Peyer's patch (tissue), 4 donors: ENCODE measurements around the gene TRIP6. TPM values are rescaled to one million over a fixed set of nuclear protein-coding genes. Genes with fewer than 3 reads are reported as not detected.

ENCODE experiments used
- DNase-seq, 3 donors: peaks; one replicate each; pipeline ENCODE4 v3.0.0-alpha.2; 2017 to 2019
- H3K27ac ChIP-seq, 4 donors: fragments of 200-600 bp; sonication (generic); one replicate each; pipeline ENCODE4 v1.5.1; 2016 to 2019
- H3K27me3 ChIP-seq, 2 donors: fragments of 200-600 bp; sonication (generic); one replicate each; pipeline ENCODE4 v1.5.1; 2019
- H3K36me3 ChIP-seq, 3 donors: fragments of 200-600 bp; sonication (generic); one replicate each; pipeline ENCODE4 v1.5.1; 2016 to 2019
- H3K4me1 ChIP-seq, 4 donors: fragments of 200-600 bp; sonication (generic); one replicate each; pipeline ENCODE4 v1.5.1; 2016 to 2019
- H3K4me3 ChIP-seq, 4 donors: fragments of 200-600 bp; sonication (generic); 1 replicate in 3 of 4; 2 replicates in 1 of 4; pipeline ENCODE4 v1.5.1; 2016 to 2019; ENCODE audit warnings: mild to moderate bottlenecking in 1 of 4
- H3K9me3 ChIP-seq, 4 donors: fragments of 200-600 bp; sonication (generic); one replicate each; pipeline ENCODE4 v1.5.1; 2016 to 2019; ENCODE audit warnings: mild to moderate bottlenecking in 1 of 4
- CTCF ChIP-seq, 6 experiments: fragments of 450-650 bp in 4 of 6; fragments of 200-600 bp in 2 of 6; sonication (generic) in 1 of 6; IDR thresholded peaks; one replicate each; pipeline ENCODE4 v1.5.1; 2017 to 2019; ENCODE audit warnings: antibody characterized with exemption in 6 of 6, mild to moderate bottlenecking in 3 of 6, moderate library complexity in 1 of 6
- POLR2A ChIP-seq, 2 donors: fragments of 450-650 bp; IDR thresholded peaks; one replicate each; pipeline ENCODE4 v1.5.1; 2017; ENCODE audit warnings: antibody characterized with exemption in 2 of 2, mild to moderate bottlenecking in 2 of 2, moderate library complexity in 2 of 2
- small RNA-seq, 2 donors: library from RNA; depleted of rRNA; stranded (forward); fragments of <200 nt; gene quantifications; one replicate each; pipeline ENCODE3, GENCODE V24; 2016
- total RNA-seq, 4 donors: library from RNA; depleted of rRNA; stranded (reverse); fragments of >200 nt; gene quantifications; one replicate each; pipeline ENCODE4 v1.1.0, GENCODE V29; 2016

The TRIP6 gene
- total RNA-seq, 4 donors from 2014 or later = 8.8 to 22.3 (median 15.4) TPM

DNA sequence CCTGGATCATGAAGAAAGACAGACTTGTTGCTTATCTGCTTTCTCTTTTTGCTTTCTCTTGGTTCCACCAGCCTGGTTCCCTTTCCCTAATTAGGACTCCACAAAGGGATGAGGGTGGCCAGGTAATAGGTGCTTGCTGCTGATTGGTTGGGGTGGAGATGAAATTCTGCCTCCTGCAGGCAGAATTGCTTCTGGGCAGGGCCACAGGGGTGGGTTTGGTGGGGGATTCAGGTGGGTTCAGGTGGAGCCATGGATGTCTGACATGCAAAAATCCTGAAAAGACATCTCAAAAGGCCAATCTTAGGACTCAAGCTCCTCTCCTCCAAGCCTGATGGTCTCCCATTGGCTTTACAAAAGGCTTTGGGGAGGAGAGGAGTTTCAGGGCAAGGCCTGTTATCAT is 53.9 kb downstream of the TRIP6 start:
- H3K4me1 ChIP-seq = peaks cover 0 to 5% (median 0%) of the 10 kb centered on the region in 4 donors
- DNase-seq = no peak
- no peak for TF ChIP-seq CTCF (IDR thresholded peaks at IDR 0.05)
- TF ChIP-seq POLR2A (IDR thresholded peaks at IDR 0.05) = no peak
- H3K36me3 ChIP-seq = no peaks in the 10 kb centered on the region
- no peak overlapping the region for H3K27ac ChIP-seq
- no peaks in the 10 kb centered on the region for H3K27me3 ChIP-seq
- no peak overlapping the region for H3K4me3 ChIP-seq
- no peaks in the 10 kb centered on the region for H3K9me3 ChIP-seq

Small RNA genes lying within 50 kb of the gene (small RNA-seq; reads per million reads assigned to genes)
- gene RN7SL549P (0 reads per million in 2 donors), gene RN7SL750P (0 reads per million in 2 donors)

Other genes with a start within 250 kb of the TRIP6 start
- 1 to 10 TPM in 2 of 4 donors, not detected in 2; 1.6 to 2.5 TPM for gene TFR2, start 225.8 kb upstream of the TRIP6 start, total RNA-seq
- not detected for gene ACTL6B, start 210.9 kb upstream of the TRIP6 start, total RNA-seq
- 100 to 1,000 TPM; 123 to 236 (median 172) TPM for gene GNB2, start 193.6 kb upstream of the TRIP6 start, total RNA-seq
- 100 to 1,000 TPM in 1 of 4 donors, 10 to 100 TPM in 3; 41.3 to 126 (median 72.9) TPM for gene GIGYF1, start 173.1 kb upstream of the TRIP6 start, total RNA-seq
- gene POP7, start 161.3 kb upstream of the TRIP6 start, total RNA-seq = 10 to 100 TPM; 23.9 to 38.1 (median 29.7) TPM
- not detected for gene EPO, start 146.9 kb upstream of the TRIP6 start, total RNA-seq
- not detected for gene ZAN, start 133.8 kb upstream of the TRIP6 start, total RNA-seq
- 10 to 100 TPM; 10.3 to 48.7 (median 31.7) TPM for gene EPHB4, start 39.9 kb upstream of the TRIP6 start, total RNA-seq
- 10 to 100 TPM; 24.8 to 51.1 (median 28.2) TPM for gene SLC12A9, start 14.7 kb upstream of the TRIP6 start, total RNA-seq
- gene SRRT, start 7.7 kb downstream of the TRIP6 start, total RNA-seq = 100 to 1,000 TPM in 2 of 4 donors, 10 to 100 TPM in 2; 60.9 to 272 (median 113) TPM
- 1 to 10 TPM; 4.1 to 7.0 (median 5.2) TPM for gene UFSP1, start 22.3 kb downstream of the TRIP6 start, total RNA-seq
- 10 to 100 TPM in 3 of 4 donors, 1 to 10 TPM in 1; 3.3 to 35.4 (median 25.3) TPM for gene ACHE, start 28.5 kb downstream of the TRIP6 start, total RNA-seq
- gene MUC3A, start 82.1 kb downstream of the TRIP6 start, total RNA-seq = 100 to 1,000 TPM in 3 of 4 donors, 10 to 100 TPM in 1; 85.8 to 694 (median 395) TPM
- gene MUC12, start 102.2 kb downstream of the TRIP6 start, total RNA-seq = 10 to 100 TPM in 2 of 4 donors, 1 to 10 TPM in 2; 4.8 to 31.8 (median 9.0) TPM
- 1,000 to 10,000 TPM in 1 of 4 donors, 100 to 1,000 TPM in 2, 10 to 100 TPM in 1; 64.4 to 1,011 (median 801) TPM for gene MUC17, start 152.7 kb downstream of the TRIP6 start, total RNA-seq
- gene TRIM56, start 218.1 kb downstream of the TRIP6 start, total RNA-seq = 10 to 100 TPM; 19.4 to 43.7 (median 38.3) TPM